ENCODE results near the gene ITPRID2. TPM values are rescaled to one million over a fixed set of nuclear protein-coding genes. Genes with fewer than 3 reads are reported as not detected.

ITPRID2 gene
- polyA plus RNA-seq, 1 donor = 56.1 TPM

DNA sequence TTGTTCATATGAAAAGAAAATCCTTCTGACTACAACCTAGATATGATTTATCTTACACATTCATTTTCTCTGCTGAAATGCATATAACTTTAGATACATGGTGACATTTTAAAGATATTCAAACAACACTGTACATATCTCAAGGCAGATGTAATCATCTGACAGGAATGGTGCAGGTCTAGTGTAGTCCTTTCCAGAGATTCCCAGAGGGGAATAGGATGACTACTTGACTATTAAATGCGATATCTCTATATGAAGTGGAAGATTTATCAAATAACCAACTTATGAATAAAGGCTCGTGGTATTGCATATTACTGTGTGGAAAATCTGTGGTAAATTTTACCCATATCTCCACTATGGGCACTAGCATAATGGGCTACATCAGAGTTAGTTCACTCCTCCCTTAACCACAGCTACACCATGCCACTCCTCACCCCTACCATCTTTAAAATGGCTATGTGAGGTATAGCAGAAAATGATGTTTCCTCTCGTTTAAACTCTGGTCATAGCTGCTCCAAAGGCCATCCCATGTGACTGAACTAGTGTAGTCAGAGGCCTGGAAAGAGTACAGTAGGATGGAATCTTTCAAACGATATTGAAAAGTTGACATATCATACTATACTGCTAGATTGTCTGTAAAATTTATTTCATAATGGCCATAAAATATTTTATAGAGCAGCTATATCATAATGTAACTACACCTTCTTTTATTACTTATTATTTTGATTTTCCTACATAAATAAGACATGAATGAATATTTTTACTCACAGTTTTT lies 9.1 kb upstream of the ITPRID2 start:
- DNase-seq (ENCODE audit: low read depth) = no peak

DNA sequence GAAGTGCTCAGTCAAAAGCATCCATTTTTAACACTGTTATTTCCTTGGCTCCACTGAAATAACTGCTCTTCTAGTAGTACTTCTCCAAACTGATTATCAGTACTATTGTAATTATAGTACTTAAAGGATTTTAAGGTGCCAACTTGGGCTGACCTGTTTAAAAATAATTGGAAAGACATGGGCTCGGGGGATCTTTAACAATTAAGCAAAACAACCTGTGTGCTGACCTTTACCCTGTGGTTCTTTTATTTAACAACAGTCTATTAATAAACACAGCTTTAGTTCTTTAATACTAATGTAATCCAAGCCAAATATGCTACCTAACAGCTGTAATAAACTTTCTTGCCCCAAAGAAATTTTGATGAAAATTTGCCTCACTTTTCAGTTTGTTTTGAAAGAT lies 6.9 kb upstream of the ITPRID2 start:
- no peak for DNase-seq (ENCODE audit: low read depth)

DNA sequence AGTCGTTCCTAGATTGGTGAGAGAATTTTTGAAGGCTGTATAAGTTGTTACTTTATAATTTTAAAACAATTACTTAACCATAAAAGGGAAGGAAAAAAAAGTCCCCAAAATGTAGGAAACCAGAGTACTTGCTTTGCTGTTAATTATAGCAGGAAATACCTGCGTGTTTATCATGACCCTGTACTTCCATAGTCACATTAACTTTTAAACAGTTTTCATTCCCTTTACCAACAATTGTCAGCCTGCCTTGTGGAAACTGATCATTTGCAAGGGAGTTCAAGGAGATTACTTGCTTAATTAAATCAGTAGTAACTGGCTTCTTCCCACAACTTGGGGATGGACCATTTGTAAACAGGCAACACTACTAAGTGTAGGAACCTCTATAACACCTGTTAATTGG lies 6.4 kb upstream of the ITPRID2 start:
- no peak for DNase-seq (ENCODE audit: low read depth)

DNA sequence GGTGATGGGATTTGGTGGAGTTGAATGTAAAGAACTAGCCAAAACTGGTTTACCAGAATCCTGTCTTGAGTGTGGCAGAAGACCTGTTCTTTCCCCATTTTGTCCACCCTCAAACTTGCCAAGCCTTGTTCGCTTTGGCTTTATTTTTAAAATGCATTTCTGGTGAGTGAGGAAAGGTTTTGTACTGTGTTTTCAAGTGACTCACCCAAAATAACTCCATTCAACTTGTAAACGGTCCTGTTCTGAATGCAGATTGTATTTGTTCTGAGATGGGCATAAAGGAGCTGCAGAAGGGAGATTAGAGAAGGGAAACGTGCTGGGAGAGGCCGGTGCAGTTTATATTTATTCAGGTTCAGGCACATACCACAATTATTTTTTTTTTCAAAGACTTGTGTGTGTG lies 5.3 kb upstream of the ITPRID2 start:
- DNase-seq (ENCODE audit: low read depth) = no peak

DNA sequence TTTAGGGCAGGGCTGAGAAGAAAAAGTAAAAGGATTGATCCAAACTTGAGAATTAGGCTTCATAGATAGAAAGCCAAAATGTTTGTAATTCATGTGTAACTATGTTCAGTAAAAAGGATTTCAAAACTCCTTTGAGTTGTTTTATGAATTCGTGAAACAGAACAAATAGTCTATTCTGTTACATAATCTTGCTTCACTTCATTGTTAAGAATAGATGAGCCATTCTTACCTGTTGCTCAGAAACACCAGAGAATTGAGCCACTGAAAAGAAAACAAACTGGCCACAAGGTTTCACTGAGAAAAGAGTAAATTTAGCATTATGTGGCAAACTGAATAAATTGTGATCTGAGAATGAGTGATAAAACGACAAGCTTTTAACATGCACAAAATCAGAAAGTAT lies 4.5 kb upstream of the ITPRID2 start:
- no peak for DNase-seq (ENCODE audit: low read depth)

DNA sequence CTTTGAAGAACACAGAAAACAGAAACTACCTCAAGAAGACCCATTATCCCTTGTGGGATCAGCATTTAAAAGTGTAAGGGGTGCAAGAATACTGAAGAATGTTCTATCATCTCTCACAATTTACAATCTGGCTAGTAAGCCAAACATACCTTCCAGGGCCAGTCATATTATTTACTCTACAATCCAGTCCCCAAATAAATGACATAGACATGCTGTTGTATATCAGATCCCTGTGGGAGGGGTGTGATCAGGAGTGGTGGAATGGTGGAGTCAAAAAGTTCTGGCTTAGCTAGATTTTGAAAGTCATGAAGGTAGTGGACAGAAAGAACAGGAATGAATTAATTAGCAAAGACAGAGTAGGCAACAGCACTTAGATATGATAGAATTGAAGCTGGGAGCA lies 1.8 kb upstream of the ITPRID2 start:
- DNase-seq (ENCODE audit: low read depth) = no peak

DNA sequence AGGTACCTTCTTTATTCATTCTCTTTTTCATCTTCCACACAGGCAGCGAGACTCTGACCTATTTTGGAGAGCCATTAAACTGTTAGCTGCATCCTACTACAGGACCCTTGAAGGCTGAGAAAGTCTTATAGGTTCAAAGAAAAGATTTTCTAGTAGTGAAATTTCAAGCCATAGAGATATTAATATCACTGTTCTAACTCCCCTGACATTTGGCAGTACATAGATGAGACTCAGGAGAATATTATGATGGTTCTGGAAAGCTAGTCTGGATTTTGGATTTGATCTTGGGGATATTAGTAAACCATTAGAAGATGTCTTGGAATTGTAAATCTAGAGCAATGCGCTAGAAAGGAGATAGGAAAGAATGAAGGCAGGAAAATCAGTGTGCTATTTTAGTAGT lies 1.3 kb upstream of the ITPRID2 start:
- DNase-seq (ENCODE audit: low read depth) = no peak

DNA sequence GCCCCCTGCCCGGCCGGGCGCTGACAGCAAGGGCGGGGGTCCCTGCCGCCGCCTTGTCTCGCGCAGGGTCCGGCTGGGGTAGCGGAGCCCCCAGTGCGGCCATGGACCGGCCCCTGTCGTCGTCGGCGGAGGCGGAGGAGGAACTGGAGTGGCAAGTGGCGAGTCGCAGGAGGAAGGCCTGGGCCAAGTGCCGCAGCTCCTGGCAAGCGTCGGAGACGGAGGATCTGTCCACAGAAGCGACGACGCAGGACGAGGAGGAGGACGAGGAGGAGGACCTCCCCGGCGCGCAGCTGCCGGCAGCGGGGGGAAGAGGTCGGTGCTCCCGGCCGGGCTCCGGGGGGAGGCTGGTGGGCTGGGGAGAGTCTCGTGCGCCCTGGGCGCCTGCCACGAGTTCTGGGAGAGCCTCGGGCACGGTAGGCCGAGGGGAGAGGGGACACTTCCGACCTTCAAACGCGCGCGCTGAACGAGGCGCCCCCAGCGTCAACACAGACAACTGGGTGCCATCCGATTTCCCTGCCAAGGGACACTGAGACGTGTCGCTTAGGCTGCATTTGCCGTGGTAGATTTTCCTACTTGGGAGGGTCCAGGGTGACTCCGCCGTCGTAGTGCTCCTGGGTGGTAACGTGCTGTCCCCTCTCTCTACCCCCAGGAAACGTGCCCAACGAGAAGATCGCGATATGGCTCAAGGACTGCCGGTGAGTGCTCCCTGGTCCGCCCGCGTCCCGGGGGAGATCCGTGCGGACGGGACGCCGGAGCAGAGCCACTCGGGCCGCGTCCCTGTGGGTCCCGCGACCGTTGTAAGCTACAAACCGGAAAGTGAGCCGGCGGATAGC lies 652 bp downstream of the ITPRID2 start:
- no peak for DNase-seq (ENCODE audit: low read depth)

DNA sequence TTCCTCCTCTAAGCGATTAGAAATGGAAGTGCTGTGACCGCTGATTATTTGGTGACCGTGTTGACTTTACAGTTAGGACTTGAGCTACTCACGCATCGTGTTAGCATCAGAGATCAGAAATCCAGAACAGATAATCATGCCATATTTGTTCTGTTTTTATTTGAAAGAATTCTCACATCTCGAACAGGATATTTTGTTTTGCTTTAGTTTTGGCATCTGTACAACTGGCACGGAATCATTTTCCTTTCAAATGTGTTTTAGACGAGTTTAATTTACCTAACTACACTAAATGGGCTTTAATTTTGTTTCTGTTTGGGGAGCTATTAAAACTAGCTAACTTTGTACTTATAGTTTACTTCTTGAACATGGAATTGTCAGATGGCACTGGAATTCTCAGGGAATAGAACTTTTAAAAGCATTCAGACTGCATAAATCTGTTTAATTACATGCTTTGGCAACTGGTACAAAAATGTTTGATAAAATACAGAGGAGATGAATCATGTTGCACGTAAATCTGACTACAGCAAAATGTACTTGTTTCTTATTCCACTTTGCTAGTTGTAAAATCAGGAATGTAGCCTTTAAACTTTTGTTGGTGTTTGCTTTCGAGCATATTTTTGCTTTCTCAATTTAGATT lies 1.4 kb downstream of the ITPRID2 start:
- no peak for DNase-seq (ENCODE audit: low read depth)

DNA sequence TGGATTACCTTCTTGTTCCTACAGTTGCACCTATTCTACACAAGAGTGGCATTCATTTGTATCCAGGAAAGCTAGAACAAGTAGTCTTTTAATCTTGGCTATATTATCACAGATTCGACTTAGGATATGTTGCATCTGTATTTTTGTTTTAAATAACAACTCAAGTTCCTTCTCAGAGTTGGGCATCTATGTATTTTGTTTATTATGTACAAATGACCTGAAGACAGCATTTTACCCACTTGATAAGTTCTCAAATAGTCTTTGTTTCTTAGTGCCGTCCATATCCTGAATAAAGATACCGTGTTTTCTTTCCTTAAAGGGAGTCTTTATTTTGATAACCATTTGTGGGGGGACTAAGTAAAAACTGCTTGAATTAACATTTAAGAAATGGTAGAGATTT lies 2.9 kb downstream of the ITPRID2 start:
- DNase-seq (ENCODE audit: low read depth) = no peak

DNA sequence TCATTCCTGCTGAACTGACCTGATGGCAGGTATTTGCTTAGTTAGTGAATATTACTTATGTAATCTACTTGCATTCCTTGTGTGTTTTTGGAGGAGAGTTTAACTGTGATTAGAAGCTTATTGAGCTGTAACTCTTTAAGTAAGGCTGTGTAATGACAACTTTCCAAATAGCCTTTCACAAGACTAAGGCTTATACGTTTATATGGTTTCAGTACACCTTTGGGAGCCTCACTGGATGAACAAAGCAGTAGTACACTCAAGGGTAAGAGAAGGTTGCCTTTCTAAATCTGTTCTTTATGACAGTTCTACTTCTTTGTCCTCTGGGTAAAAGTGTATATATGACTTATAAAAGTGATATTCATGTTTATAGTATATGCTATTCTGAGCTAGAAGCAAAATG lies 4.3 kb downstream of the ITPRID2 start:
- no peak for DNase-seq (ENCODE audit: low read depth)

DNA sequence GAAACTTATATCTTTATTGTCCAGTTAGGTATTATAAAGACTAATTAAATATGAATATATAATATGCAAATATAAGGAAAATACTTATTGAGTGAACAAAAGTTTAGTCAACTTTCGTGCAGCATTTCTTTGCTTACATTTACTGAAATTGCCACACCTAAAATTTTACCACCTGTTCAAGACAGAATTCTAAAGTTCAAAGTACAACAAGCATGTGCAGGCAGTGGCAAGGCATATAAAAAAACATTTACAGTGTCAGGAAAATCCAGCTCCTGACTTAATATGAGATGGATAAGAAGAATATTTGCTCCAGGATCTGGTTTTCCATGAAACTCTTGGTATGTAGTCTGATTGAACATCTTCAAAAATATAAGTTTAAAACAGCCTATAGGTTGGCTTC lies 4.8 kb downstream of the ITPRID2 start:
- no peak for DNase-seq (ENCODE audit: low read depth)

DNA sequence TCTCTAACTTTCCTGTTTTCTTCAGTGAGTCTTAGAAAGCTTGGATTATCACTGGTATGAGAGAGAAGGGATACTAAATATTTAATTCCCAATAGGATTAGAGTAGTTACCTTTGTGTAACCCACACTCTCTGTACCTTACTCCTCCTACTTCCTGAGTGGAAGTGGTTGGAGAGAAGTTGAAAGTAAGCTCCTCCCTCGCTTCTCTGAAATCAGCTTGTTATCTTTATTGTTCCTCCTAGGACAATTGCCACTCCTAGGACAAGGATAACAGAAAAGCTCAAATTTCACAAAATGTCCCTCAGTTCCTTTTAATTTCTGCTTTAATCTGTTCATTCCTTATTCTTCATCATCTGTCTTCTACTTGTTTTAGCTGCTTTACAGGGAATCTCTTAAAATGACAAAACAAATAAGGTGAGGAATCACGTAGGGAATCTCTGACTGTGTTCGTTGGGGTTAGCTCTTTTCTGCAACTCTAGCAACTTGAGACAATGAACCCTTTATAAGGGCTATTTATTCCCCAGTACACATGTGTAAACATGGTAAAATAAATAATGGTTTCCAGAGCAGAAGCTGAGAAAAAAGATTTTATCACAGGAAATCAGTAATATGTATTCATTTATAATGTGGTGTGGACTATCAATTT lies 8.6 kb downstream of the ITPRID2 start:
- DNase-seq (ENCODE audit: low read depth) = no peak

DNA sequence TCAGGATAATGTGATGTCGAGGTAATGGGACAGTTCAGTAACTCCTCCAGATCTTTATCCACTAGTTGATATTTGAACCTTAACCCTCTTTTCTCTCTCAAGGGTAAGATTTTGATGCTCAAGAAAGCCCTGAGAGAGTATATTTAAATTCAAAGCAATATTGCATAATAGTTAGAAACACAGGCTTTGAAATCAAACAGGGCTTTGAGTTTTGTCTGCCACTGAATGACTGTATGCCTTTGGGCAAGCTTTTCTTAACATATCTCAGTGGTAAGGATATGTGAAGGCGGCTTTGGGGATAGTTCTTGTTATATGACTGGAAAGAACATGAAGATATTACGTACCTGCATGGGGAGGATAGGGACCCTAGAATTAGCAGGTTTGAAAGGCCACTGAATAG lies 11.1 kb downstream of the ITPRID2 start:
- DNase-seq (ENCODE audit: low read depth) = no peak

DNA sequence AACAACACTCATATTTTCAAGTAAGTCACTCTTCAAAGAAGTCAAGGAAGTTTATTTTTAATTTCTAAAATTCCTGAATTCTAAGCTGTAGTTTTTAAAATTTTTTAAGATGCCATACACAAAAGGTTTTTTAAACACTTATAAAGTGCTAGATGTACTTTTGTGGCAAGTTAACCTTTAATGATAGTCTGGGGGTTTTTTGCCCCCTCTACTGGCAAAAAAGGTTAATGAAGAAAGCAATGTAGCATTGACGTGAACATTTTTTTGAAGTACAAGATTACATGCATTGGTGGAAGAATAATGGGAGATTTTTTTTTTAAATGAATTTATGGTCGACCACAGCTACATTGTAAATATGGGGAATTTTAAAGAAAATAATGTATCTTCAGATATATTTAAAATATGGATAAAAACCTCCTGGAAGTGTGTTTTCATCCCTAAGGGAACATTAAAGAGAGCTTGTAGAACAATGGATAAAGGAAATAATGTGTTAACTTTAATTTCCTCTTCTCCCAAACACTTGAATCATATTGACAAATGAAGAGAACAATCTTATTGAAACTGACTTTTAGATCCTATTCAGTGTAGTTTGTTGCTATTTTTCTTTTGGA lies 12.6 kb downstream of the ITPRID2 start:
- DNase-seq (ENCODE audit: low read depth) = no peak

DNA sequence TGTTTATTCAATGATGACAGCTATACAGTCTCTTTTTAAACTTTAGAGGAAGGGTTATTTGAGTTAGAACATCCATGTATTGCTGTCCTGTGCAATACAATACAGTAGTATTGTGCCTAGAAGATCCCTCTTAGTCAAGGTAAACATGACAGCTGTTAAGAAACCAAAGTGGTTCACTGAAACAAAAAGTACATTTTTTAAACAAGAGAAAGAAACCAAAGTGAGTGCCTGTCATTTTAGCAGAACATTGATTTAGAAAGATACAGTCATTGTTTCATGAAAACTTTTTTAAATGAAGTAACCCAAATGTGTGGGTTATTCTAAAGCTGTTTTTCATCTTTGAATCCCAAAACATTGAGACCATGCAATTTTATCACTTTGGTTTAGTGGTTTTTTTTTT lies 15.5 kb downstream of the ITPRID2 start:
- no peak for DNase-seq (ENCODE audit: low read depth)

DNA sequence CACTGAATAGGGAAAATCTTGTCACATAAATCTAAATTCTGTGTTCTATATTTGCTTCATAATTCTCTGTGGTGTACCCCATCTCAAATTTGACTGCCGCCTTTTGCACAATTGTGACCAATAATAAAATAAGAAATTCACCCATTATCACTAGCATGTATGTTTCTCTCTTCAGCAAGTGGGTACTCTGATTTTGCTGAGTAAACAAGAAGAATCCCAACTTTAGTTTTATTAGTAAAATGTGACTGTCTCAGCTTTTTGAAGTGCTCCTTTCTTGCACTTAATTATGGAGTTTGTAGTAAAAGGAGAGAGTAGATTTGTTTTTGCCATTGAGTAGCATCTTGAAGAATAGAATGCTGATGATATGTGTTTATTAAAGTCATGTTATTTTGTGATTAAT lies 16.1 kb downstream of the ITPRID2 start:
- no peak for DNase-seq (ENCODE audit: low read depth)

DNA sequence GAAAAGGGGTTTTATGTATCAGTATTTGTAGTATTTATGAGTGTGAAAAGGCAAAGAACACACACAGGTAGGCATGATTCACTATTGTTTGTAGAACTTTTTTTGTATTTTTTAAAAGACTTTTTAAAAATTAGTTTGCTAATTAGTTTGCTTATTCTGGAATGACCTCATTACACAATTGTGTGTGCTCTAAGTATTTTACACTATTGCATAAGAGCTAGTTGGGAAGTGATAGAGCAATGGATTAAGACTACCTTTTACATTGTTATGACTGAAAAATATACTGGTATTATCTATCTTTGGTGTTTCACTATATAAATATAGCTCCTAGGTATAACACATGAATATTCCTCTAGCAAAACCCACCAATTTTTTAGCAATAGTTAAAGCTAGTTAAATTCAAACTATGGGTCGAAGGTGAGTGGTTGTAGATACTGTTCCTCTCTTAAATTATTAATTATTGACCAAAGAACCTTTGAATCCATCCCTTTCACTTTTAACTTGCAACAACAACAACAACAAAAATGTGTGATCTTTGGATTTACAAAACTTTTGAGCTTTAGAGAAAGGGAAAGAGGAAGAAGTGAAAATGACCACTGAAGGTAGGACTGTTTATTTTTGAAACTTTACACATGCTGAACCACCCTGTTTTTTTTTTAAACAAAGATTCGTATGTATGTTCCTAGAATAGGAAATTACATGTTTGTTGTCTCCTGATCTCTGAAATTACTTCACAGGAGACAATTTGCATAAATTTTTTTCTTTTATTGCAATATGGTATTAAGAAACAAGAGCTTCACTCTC lies 18.7 kb downstream of the ITPRID2 start:
- no peak for DNase-seq (ENCODE audit: low read depth)

DNA sequence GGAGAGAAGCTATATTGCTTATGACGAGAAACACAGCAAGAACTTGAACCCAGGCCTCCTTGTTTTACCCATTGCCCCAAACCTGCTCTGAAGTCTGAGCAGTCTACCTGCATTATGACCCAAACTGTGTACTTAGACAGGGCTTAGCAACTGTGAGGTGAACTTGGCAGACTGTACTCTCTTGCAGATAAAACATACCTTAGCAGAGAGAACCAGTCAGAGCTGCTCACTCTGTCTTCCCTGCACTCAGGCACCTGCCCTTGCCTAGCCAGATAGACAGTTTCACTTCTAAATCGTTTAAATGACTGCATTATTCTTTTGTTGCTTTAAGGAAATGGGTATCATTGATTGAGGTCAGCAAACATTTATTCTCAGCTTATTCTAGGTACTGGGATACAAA lies 20.3 kb downstream of the ITPRID2 start:
- no peak for DNase-seq (ENCODE audit: low read depth)

DNA sequence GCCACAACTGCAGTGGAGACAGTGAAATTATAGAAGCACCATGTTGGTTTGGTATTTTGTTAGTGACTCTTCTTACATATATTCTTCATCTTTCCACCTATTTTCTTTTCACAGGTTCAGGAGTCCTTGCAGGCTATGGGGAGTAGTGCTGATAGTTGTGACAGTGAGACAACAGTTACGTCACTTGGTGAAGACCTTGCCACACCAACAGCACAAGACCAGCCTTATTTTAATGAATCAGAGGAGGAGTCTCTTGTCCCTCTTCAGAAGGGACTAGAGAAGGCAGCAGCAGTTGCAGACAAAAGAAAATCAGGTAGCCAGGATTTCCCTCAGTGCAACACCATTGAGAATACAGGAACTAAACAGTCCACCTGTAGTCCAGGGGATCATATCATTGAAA lies 23.6 kb downstream of the ITPRID2 start:
- DNase-seq (ENCODE audit: low read depth) = no peak
